Measurements from ENCODE around the gene CERS4. TPM values are rescaled to one million over a fixed set of nuclear protein-coding genes. Genes with fewer than 3 reads are reported as not detected.

Gene CERS4
- total and polyA plus RNA-seq, 2 experiments from 2014 or later, result 68.5 to 109 TPM

DNA sequence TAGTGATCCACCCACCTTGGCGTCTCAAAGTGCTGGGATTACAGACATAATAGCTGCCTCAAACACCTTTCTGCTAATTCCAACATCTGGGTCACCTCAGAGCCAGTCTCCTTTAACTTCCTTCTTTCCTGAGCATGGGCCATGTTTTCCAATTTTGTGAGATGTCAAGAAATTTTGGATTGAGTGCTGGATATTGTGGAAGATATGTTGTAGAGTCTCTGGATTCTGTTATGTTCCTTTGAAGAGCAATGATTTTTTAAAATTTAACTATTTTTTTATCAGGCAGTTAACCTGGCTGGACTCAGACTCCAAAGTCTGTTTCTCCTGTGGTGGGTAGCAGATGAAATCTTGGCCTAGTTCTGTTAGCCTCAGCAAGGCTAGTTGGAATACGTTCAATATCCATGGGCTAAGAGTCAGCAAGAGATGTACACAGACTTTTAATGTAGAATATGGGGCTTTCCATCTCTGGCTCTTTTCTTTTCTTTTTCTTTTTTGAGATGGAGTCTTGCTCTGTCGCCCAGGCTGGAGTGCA lies 22.0 kb downstream of the CERS4 start:
- Histone ChIP-seq H3K27me3 (ENCODE audit: insufficient read depth) (no peaks in the 10 kb centered on the region), H4K20me1 (replicated peaks; ENCODE audit: insufficient read depth) (peaks cover 26% of the 10 kb centered on the region), H3K27ac (ENCODE audit: low read depth) (no peak overlapping the region), H3K4me1 (ENCODE audit: insufficient read depth) (no peaks in the 10 kb centered on the region), H3K9me2 (ENCODE audit: insufficient read depth) (no peaks in the 10 kb centered on the region), H3K4me3 (no peak overlapping the region), H3K79me2 (replicated peaks; ENCODE audit: insufficient read depth) (peaks cover 66% of the 10 kb centered on the region), H3K36me3 (ENCODE audit: insufficient read depth) (no peaks in the 10 kb centered on the region), H3K4me2 (no peak overlapping the region), H2AFZ (no peak overlapping the region), H3F3A (replicated peaks; ENCODE audit: low read depth) (no peaks in the 10 kb centered on the region)
- TF ChIP-seq ZNF462 (CRISPR knock-in tag; IDR thresholded peaks at IDR 0.05) (no peak), ZNF114 (CRISPR knock-in tag; IDR thresholded peaks at IDR 0.05) (no peak), STAT1 (IDR thresholded peaks at IDR 0.05; ENCODE audit: unreplicated experiment) (no peak), EZH2 (IDR thresholded peaks at IDR 0.05; ENCODE audit: low read depth, unreplicated experiment) (no peak), NANOG (IDR thresholded peaks at IDR 0.05; ENCODE audit: borderline replicate concordance) (no peak), EZH2phosphoT487 (IDR thresholded peaks at IDR 0.05; ENCODE audit: unreplicated experiment) (no peak), POLR2AphosphoS5 (IDR thresholded peaks at IDR 0.05; ENCODE audit: low read depth) (no peak)
- TF ChIP-seq, protein P1, sequence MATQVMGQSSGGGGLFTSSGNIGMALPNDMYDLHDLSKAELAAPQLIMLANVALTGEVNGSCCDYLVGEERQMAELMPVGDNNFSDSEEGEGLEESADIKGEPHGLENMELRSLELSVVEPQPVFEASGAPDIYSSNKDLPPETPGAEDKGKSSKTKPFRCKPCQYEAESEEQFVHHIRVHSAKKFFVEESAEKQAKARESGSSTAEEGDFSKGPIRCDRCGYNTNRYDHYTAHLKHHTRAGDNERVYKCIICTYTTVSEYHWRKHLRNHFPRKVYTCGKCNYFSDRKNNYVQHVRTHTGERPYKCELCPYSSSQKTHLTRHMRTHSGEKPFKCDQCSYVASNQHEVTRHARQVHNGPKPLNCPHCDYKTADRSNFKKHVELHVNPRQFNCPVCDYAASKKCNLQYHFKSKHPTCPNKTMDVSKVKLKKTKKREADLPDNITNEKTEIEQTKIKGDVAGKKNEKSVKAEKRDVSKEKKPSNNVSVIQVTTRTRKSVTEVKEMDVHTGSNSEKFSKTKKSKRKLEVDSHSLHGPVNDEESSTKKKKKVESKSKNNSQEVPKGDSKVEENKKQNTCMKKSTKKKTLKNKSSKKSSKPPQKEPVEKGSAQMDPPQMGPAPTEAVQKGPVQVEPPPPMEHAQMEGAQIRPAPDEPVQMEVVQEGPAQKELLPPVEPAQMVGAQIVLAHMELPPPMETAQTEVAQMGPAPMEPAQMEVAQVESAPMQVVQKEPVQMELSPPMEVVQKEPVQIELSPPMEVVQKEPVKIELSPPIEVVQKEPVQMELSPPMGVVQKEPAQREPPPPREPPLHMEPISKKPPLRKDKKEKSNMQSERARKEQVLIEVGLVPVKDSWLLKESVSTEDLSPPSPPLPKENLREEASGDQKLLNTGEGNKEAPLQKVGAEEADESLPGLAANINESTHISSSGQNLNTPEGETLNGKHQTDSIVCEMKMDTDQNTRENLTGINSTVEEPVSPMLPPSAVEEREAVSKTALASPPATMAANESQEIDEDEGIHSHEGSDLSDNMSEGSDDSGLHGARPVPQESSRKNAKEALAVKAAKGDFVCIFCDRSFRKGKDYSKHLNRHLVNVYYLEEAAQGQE (IDR thresholded peaks at IDR 0.05; ENCODE audit: unreplicated experiment), result no peak
- ATAC-seq, result no peak
- H3K9me3 Mint-ChIP-seq, result peaks cover 6% of the 10 kb centered on the region; the same call in 2 of the 3 replicates
- H3K36me3 Mint-ChIP-seq (ENCODE audit: low read depth), result peaks cover 28% of the 10 kb centered on the region
- no peaks in the 10 kb centered on the region for H3K4me1 Mint-ChIP-seq
- no peak for DNase-seq (ENCODE audit: low spot score)
- H3K4me3 Mint-ChIP-seq, result no peak overlapping the region
- H3K27ac Mint-ChIP-seq, result no peak overlapping the region
- peaks cover 7% of the 10 kb centered on the region for H3K27me3 Mint-ChIP-seq (ENCODE audit: insufficient read depth, low read depth, poor library complexity)
